Effector memory CD8-positive, alpha-beta T cell (primary cell): ENCODE measurements around the gene CDH4.

Experiments
- ATAC-seq: fragments of 150-1000 bp; cut with Tn5 transposase; replicated peaks from 2 replicates; pipeline ENCODE4 v1.10.0; 2021; ENCODE audit warnings: mild to moderate bottlenecking, moderate library complexity
- DNase-seq, 3 experiments: peaks; one replicate each; pipeline ENCODE4 v3.0.0; 2021
- H3K27ac Mint-ChIP-seq, 2 donors: one replicate each; pipeline ENCODE4 v1.8.0; 2022; ENCODE audit warnings: mild to moderate bottlenecking in 2 of 2, mixed read lengths in 2 of 2, moderate library complexity in 2 of 2
- H3K27me3 Mint-ChIP-seq, 2 donors: one replicate each; pipeline ENCODE4 v1.8.0; 2022; ENCODE audit warnings: mixed read lengths in 2 of 2
- H3K36me3 Mint-ChIP-seq: one replicate; pipeline ENCODE4 v1.8.0; 2022; ENCODE audit warnings: mild to moderate bottlenecking, moderate library complexity, mixed read lengths; ENCODE audit not compliant: insufficient read depth
- H3K4me1 Mint-ChIP-seq, 2 donors: one replicate each; pipeline ENCODE4 v1.8.0; 2022; ENCODE audit warnings: low read depth in 2 of 2, mixed read lengths in 2 of 2
- H3K4me3 Mint-ChIP-seq, 2 donors: one replicate each; pipeline ENCODE4 v1.8.0; 2022; ENCODE audit warnings: mild to moderate bottlenecking in 2 of 2, mixed read lengths in 2 of 2, moderate library complexity in 2 of 2
- H3K9me3 Mint-ChIP-seq, 2 donors: one replicate each; pipeline ENCODE4 v1.8.0; 2022; ENCODE audit warnings: mixed read lengths in 2 of 2

CDH4 gene

GRCh38 chr20:61917474-61918145 lies 665.5 kb downstream of the CDH4 start:
- Mint-ChIP-seq H3K27ac (no peak overlapping the region), H3K27me3 (peaks cover 11 to 33% of the 10 kb centered on the region in 2 donors), H3K4me1 (peaks cover 3 to 5% of the 10 kb centered on the region in 2 donors), H3K9me3 (no peaks in the 10 kb centered on the region), H3K4me3 (no peak overlapping the region), H3K36me3 (no peaks in the 10 kb centered on the region)
- ATAC-seq (no peak), DNase-seq (no peak)

- Mint-ChIP-seq H3K27ac (no peak overlapping the region), H3K36me3 (no peaks in the 10 kb centered on the region), H3K9me3 (no peaks in the 10 kb centered on the region), H3K4me3 (no peak overlapping the region), H3K27me3 (peaks cover 11 to 33% of the 10 kb centered on the region in 2 donors), H3K4me1 (peaks cover 0 to 5% of the 10 kb centered on the region in 2 donors)
- ATAC-seq: no peak
- no peak for DNase-seq
Observed at GRCh38 chr20:61918548-61918947, 666.5 kb downstream of the CDH4 start.

- Mint-ChIP-seq H3K9me3 (no peaks in the 10 kb centered on the region), H3K4me1 (peaks cover 0 to 3% of the 10 kb centered on the region in 2 donors), H3K27ac (no peak overlapping the region), H3K27me3 (peaks cover 10 to 28% of the 10 kb centered on the region in 2 donors), H3K36me3 (no peaks in the 10 kb centered on the region), H3K4me3 (no peak overlapping the region)
- no peak for DNase-seq
- no peak for ATAC-seq
Observed at GRCh38 chr20:61919239-61919638, 667.2 kb downstream of the CDH4 start.

GRCh38 chr20:61919675-61920365 lies 667.8 kb downstream of the CDH4 start:
- H3K4me1 Mint-ChIP-seq: peaks cover 0 to 2% of the 10 kb centered on the region in 2 donors
- H3K27ac Mint-ChIP-seq: no peak overlapping the region
- H3K36me3 Mint-ChIP-seq: no peaks in the 10 kb centered on the region
- H3K27me3 Mint-ChIP-seq: peaks cover 4 to 22% of the 10 kb centered on the region in 2 donors
- H3K9me3 Mint-ChIP-seq: no peaks in the 10 kb centered on the region
- DNase-seq (no peak), ATAC-seq (no peak)
- H3K4me3 Mint-ChIP-seq: no peak overlapping the region

- DNase-seq: no peak
- Mint-ChIP-seq H3K36me3 (no peaks in the 10 kb centered on the region), H3K4me1 (no peaks in the 10 kb centered on the region), H3K4me3 (no peak overlapping the region), H3K27me3 (peaks cover 0 to 7% of the 10 kb centered on the region in 2 donors), H3K27ac (no peak overlapping the region), H3K9me3 (no peaks in the 10 kb centered on the region)
- no peak for ATAC-seq
Observed at GRCh38 chr20:61922411-61922810, 670.4 kb downstream of the CDH4 start.

GRCh38 chr20:61922936-61923335 lies 670.9 kb downstream of the CDH4 start:
- H3K36me3 Mint-ChIP-seq: no peaks in the 10 kb centered on the region
- H3K4me3 Mint-ChIP-seq: no peak overlapping the region
- H3K9me3 Mint-ChIP-seq: no peaks in the 10 kb centered on the region
- ATAC-seq: no peak
- H3K27me3 Mint-ChIP-seq: peaks cover 0 to 7% of the 10 kb centered on the region in 2 donors
- H3K27ac Mint-ChIP-seq: no peak overlapping the region
- no peak for DNase-seq
- no peaks in the 10 kb centered on the region for H3K4me1 Mint-ChIP-seq

GRCh38 chr20:61923371-61924166 lies 671.5 kb downstream of the CDH4 start:
- no peak overlapping the region for H3K4me3 Mint-ChIP-seq
- H3K4me1 Mint-ChIP-seq: no peaks in the 10 kb centered on the region
- no peak for ATAC-seq
- H3K36me3 Mint-ChIP-seq: no peaks in the 10 kb centered on the region
- H3K9me3 Mint-ChIP-seq: no peaks in the 10 kb centered on the region
- no peak for DNase-seq
- H3K27ac Mint-ChIP-seq: no peak overlapping the region
- H3K27me3 Mint-ChIP-seq: peaks cover 0 to 7% of the 10 kb centered on the region in 2 donors

- Mint-ChIP-seq H3K27me3 (peaks cover 0 to 7% of the 10 kb centered on the region in 2 donors), H3K27ac (no peak overlapping the region), H3K9me3 (no peaks in the 10 kb centered on the region), H3K4me3 (no peak overlapping the region), H3K36me3 (no peaks in the 10 kb centered on the region), H3K4me1 (no peaks in the 10 kb centered on the region)
- DNase-seq (no peak), ATAC-seq (no peak)
Observed at GRCh38 chr20:61924211-61924857, 672.3 kb downstream of the CDH4 start.

- no peak for DNase-seq
- Mint-ChIP-seq H3K36me3 (no peaks in the 10 kb centered on the region), H3K27ac (no peak overlapping the region), H3K4me1 (no peaks in the 10 kb centered on the region), H3K27me3 (peaks cover 0 to 7% of the 10 kb centered on the region in 2 donors), H3K4me3 (no peak overlapping the region), H3K9me3 (no peaks in the 10 kb centered on the region)
- ATAC-seq: no peak
Observed at GRCh38 chr20:61924858-61925554, 672.9 kb downstream of the CDH4 start.

GRCh38 chr20:61925555-61926252 lies 673.6 kb downstream of the CDH4 start:
- Mint-ChIP-seq H3K36me3 (no peaks in the 10 kb centered on the region), H3K4me3 (no peak overlapping the region), H3K4me1 (no peaks in the 10 kb centered on the region), H3K9me3 (no peaks in the 10 kb centered on the region), H3K27me3 (peaks cover 0 to 7% of the 10 kb centered on the region in 2 donors), H3K27ac (no peak overlapping the region)
- no peak for DNase-seq
- ATAC-seq: no peak

- Mint-ChIP-seq H3K27ac (no peak overlapping the region), H3K36me3 (no peaks in the 10 kb centered on the region), H3K4me3 (no peak overlapping the region), H3K9me3 (no peaks in the 10 kb centered on the region), H3K27me3 (peaks cover 0 to 10% of the 10 kb centered on the region in 2 donors), H3K4me1 (no peaks in the 10 kb centered on the region)
- ATAC-seq: no peak
- DNase-seq: no peak
Observed at GRCh38 chr20:61926253-61926613, 674.2 kb downstream of the CDH4 start.

- Mint-ChIP-seq H3K27me3 (peaks cover 2 to 15% of the 10 kb centered on the region in 2 donors), H3K27ac (no peak overlapping the region), H3K4me3 (no peak overlapping the region), H3K4me1 (no peaks in the 10 kb centered on the region), H3K9me3 (no peaks in the 10 kb centered on the region), H3K36me3 (no peaks in the 10 kb centered on the region)
- DNase-seq: no peak
- no peak for ATAC-seq
Observed at GRCh38 chr20:61926796-61927192, 674.7 kb downstream of the CDH4 start.
